KMS-11 (cell line): ENCODE results near the gene PADI4.

ENCODE experiments used
- H2AFZ ChIP-seq: fragments of 200-600 bp; sonication (generic); 2 replicates; pipeline ENCODE4 v1.6.1; 2016; ENCODE audit warnings: antibody characterized with exemption, mixed run types, low read depth
- H3K27ac ChIP-seq: fragments of 200-600 bp; sonication (generic); 2 replicates; pipeline ENCODE4 v1.6.1; 2016; ENCODE audit warnings: mild to moderate bottlenecking, mixed run types
- H3K27me3 ChIP-seq: fragments of 200-600 bp; sonication (generic); 2 replicates; pipeline ENCODE4 v1.6.1; 2017; ENCODE audit warnings: mild to moderate bottlenecking, low read depth, mixed run types, moderate library complexity; ENCODE audit not compliant: insufficient read depth
- H3K36me3 ChIP-seq: fragments of 200-600 bp; sonication (generic); 2 replicates; pipeline ENCODE4 v1.6.1; 2017; ENCODE audit warnings: mild to moderate bottlenecking, mixed run types; ENCODE audit not compliant: insufficient read depth
- H3K4me1 ChIP-seq: fragments of 200-600 bp; sonication (generic); 2 replicates; pipeline ENCODE4 v1.6.1; 2016; ENCODE audit warnings: mild to moderate bottlenecking, low read depth, mixed run types; ENCODE audit not compliant: poor library complexity, severe bottlenecking
- H3K4me2 ChIP-seq: fragments of 200-600 bp; sonication (generic); 2 replicates; pipeline ENCODE4 v1.7.0; 2016; ENCODE audit warnings: mild to moderate bottlenecking, mixed run types
- H3K4me3 ChIP-seq: fragments of 200-600 bp; sonication (generic); IDR thresholded peaks from 2 replicates; pipeline ENCODE4 v1.6.1; 2017; ENCODE audit warnings: low read depth, low read length, mixed read lengths; ENCODE audit not compliant: insufficient read depth
- H3K79me2 ChIP-seq: fragments of 200-600 bp; sonication (generic); 2 replicates; pipeline ENCODE4 v1.6.1; 2016; ENCODE audit warnings: low read depth, mixed run types; ENCODE audit not compliant: insufficient read depth
- H3K9ac ChIP-seq: fragments of 200-600 bp; sonication (generic); 2 replicates; pipeline ENCODE4 v1.6.1; 2016; ENCODE audit warnings: mild to moderate bottlenecking, mixed run types
- H4K20me1 ChIP-seq: fragments of 200-600 bp; sonication (generic); 2 replicates; pipeline ENCODE4 v1.6.1; 2016; ENCODE audit warnings: mild to moderate bottlenecking, mixed run types; ENCODE audit not compliant: insufficient read depth
- TF ChIP-seq, protein P1 (sequence below): fragments of 200-600 bp; sonication (generic); conservative IDR thresholded peaks from 2 replicates; pipeline ENCODE4 v1.6.1; 2017; ENCODE audit warnings: low read depth, mild to moderate bottlenecking, antibody characterized with exemption, low read length, moderate library complexity, mixed read lengths

The PADI4 gene

DNA sequence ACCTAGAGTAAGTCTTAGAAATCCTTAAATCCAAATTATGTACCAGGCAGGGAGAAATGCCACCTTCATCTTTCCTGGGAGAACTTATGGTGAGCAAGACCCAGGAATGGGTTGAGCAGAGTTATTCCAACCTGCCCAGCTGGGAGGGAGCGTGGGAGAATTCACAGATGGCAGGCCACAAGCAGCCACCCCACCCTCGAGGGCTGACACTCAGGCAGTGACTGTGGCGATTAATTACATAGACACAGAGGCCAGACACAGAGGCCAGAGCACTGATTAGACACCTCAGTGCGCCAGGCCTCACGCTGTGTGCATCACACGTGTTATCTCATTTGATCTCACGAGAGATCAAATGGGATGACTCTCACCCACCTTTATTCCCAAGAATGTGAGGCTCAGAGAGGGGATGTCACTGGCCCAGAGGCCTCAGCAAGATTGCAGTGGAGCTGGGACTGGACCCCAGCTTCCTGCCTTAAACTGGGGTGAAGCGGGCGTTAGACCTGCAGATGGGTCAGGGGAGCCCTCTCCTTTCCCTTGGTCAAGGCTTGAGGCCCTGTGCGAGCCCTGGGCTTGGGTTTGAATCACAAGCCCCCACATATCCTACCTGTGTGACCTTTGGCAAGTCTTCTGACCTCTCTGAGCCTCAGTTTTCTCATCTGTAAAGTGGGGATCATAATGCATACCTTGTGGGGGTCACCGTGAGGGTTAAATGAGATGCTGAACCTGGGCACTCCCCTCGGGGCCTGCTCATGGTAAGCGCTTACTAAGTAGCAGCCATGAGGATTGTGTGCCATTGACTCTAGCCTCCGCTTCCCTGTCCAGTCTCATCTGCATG is 28.8 kb upstream of the PADI4 start:
- H3K9ac ChIP-seq, result no peak overlapping the region
- no peaks in the 10 kb centered on the region for H3K36me3 ChIP-seq
- H3K4me2 ChIP-seq, result no peak overlapping the region
- H3K4me1 ChIP-seq, result no peaks in the 10 kb centered on the region
- peaks cover 53% of the 10 kb centered on the region for H3K27me3 ChIP-seq
- TF ChIP-seq, protein P1, sequence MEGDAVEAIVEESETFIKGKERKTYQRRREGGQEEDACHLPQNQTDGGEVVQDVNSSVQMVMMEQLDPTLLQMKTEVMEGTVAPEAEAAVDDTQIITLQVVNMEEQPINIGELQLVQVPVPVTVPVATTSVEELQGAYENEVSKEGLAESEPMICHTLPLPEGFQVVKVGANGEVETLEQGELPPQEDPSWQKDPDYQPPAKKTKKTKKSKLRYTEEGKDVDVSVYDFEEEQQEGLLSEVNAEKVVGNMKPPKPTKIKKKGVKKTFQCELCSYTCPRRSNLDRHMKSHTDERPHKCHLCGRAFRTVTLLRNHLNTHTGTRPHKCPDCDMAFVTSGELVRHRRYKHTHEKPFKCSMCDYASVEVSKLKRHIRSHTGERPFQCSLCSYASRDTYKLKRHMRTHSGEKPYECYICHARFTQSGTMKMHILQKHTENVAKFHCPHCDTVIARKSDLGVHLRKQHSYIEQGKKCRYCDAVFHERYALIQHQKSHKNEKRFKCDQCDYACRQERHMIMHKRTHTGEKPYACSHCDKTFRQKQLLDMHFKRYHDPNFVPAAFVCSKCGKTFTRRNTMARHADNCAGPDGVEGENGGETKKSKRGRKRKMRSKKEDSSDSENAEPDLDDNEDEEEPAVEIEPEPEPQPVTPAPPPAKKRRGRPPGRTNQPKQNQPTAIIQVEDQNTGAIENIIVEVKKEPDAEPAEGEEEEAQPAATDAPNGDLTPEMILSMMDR, result no peak
- H4K20me1 ChIP-seq, result no peaks in the 10 kb centered on the region
- H2AFZ ChIP-seq, result no peak overlapping the region
- H3K79me2 ChIP-seq, result no peaks in the 10 kb centered on the region
- H3K4me3 ChIP-seq, result no peak overlapping the region
- no peak overlapping the region for H3K27ac ChIP-seq

DNA sequence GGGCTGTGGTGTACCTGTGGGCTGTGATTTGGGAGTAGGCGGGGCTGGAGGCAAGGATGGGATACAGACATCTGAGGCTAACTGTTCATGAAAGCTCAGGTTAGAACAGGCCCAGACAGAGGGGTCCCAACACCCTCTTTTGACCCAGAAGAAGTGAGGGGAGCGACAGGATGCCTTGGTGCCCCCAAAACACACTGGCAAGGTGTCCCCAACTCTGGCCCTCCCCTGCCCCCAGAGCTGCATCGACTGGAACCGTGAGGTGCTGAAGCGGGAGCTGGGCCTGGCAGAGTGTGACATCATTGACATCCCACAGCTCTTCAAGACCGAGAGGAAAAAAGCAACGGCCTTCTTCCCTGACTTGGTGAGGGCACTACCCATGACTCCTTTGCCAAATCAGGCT is 27.6 kb upstream of the PADI4 start:
- TF ChIP-seq, protein P1, result no peak
- Histone ChIP-seq H3K9ac (no peak overlapping the region), H4K20me1 (no peaks in the 10 kb centered on the region), H3K79me2 (no peaks in the 10 kb centered on the region), H3K4me2 (no peak overlapping the region), H3K27me3 (peaks cover 62% of the 10 kb centered on the region; the same call in 1 of the 2 replicates), H3K36me3 (no peaks in the 10 kb centered on the region), H3K4me1 (no peaks in the 10 kb centered on the region), H3K4me3 (no peak overlapping the region), H2AFZ (no peak overlapping the region), H3K27ac (no peak overlapping the region)

DNA sequence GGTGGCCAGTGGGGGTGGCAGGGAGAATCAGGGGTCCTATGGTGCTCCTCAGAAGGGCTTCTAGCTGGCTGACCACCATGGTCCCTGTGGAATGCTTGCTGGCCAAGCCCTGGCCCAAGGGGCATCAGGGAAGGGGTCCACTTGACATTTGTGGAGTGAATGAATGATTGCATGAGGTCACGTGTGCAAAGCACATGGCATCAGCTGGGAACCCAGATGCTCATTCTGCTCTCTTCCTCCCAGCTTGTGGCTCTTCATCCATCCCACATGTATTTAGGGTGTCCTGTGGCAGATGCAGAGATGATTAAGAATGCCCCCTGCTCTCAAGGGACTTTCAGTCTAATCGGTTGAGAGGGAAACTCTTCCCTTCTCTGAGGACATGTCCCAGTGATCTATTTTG is 27.1 kb upstream of the PADI4 start:
- H3K27me3 ChIP-seq, result peaks cover 65% of the 10 kb centered on the region; the same call in 1 of the 2 replicates
- H3K4me1 ChIP-seq, result no peaks in the 10 kb centered on the region
- H4K20me1 ChIP-seq, result no peaks in the 10 kb centered on the region
- no peak overlapping the region for H3K4me3 ChIP-seq
- no peaks in the 10 kb centered on the region for H3K36me3 ChIP-seq
- no peak overlapping the region for H3K4me2 ChIP-seq
- H3K27ac ChIP-seq, result no peak overlapping the region
- TF ChIP-seq, protein P1, result no peak
- no peak overlapping the region for H3K9ac ChIP-seq
- no peak overlapping the region for H2AFZ ChIP-seq
- no peaks in the 10 kb centered on the region for H3K79me2 ChIP-seq

DNA sequence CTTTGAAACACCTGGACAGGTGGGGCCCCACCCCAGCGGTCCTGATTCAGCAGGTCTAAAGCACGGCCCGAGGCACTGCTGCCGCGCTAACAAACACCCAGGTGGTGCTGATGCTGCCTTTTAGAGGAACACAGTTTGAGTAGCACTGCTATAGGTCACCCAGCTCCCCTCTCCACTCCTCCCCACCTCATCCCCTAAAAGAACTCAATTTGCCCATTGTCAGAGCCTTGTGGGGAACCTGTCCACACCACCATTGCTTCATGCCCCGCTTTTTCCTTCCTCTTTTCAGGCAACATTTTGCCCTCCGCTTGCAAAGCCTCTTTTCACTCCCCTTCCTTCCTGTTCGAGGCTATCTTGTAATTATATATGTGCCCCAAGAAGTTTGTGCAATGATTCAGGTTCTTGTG is 26.2 kb upstream of the PADI4 start:
- no peak overlapping the region for H3K27ac ChIP-seq
- H3K36me3 ChIP-seq, result no peaks in the 10 kb centered on the region
- H3K4me1 ChIP-seq, result no peaks in the 10 kb centered on the region
- TF ChIP-seq, protein P1, result no peak
- H3K27me3 ChIP-seq, result peaks cover 68% of the 10 kb centered on the region; the same call in 1 of the 2 replicates
- no peak overlapping the region for H3K9ac ChIP-seq
- H3K4me2 ChIP-seq, result no peak overlapping the region
- no peaks in the 10 kb centered on the region for H3K79me2 ChIP-seq
- no peak overlapping the region for H3K4me3 ChIP-seq
- no peaks in the 10 kb centered on the region for H4K20me1 ChIP-seq
- no peak overlapping the region for H2AFZ ChIP-seq
